Fibroblast of villous mesenchyme (primary cell): ENCODE results near the gene NUDT14. TPM values are rescaled to one million over a fixed set of nuclear protein-coding genes. Genes with fewer than 3 reads are reported as not detected.

Experiments used
- DNase-seq: peaks from one replicate; pipeline ENCODE4 v3.0.0-alpha.2; 2010; ENCODE audit warnings: low read depth
- H3K4me3 ChIP-seq: 2 replicates; pipeline ENCODE4 v1.5.1; 2011; ENCODE audit warnings: low read depth, mild to moderate bottlenecking, low read length
- CTCF ChIP-seq: IDR thresholded peaks from 2 replicates; pipeline ENCODE4 v1.5.1; 2012; ENCODE audit warnings: low read depth, mild to moderate bottlenecking, low read length; ENCODE audit not compliant: insufficient read depth
- small RNA-seq: library from RNA; depleted of rRNA; stranded (forward); fragments of <200 nt; gene quantifications from one replicate; pipeline ENCODE3, GENCODE V24; 2012
- total RNA-seq: library from RNA; depleted of rRNA; stranded (reverse); fragments of >200 nt; gene quantifications from 2 replicates; pipeline ENCODE4 v1.2.3, GENCODE V29; 2012

The NUDT14 gene
- total RNA-seq, 1 donor: 17.7 TPM

GRCh38 chr14:105124823-105125222, 56.3 kb downstream of the NUDT14 start:
- no peak for DNase-seq
- H3K4me3 ChIP-seq: no peak overlapping the region
- TF ChIP-seq CTCF: no peak

- no peak for TF ChIP-seq CTCF
- DNase-seq: peak; percentile 42
- no peak overlapping the region for H3K4me3 ChIP-seq
These were observed 56.9 kb downstream of the NUDT14 start for GRCh38 chr14:105123981-105124765.

GRCh38 chr14:105123064-105123665, 57.9 kb downstream of the NUDT14 start:
- no peak for TF ChIP-seq CTCF
- H3K4me3 ChIP-seq: no peak overlapping the region
- no peak for DNase-seq

Small RNAs within 50 kb of the gene (small RNA-seq; reads per million reads assigned to genes)
- gene MIR6765: not detected

Other genes with a start within 250 kb of the NUDT14 start
- gene AHNAK2, start 202.9 kb downstream of the NUDT14 start, total RNA-seq: 32.2 and 32.4 TPM in 2 replicates
- gene CLBA1, start 195.5 kb downstream of the NUDT14 start, total RNA-seq: 5.8 and 6.9 TPM in 2 replicates
- gene CDCA4, start 160.2 kb downstream of the NUDT14 start, total RNA-seq: 22.2 and 22.5 TPM in 2 replicates
- under 0.01 TPM in 1 of 2 replicates, not detected in the other for gene GPR132, start 115.9 kb downstream of the NUDT14 start, total RNA-seq
- gene JAG2, start 12.5 kb downstream of the NUDT14 start, total RNA-seq: 0.86 and 1.9 TPM in 2 replicates
- gene BTBD6, start 67.2 kb upstream of the NUDT14 start, total RNA-seq: 42.7 and 52.8 TPM in 2 replicates
- 32.8 and 41.2 TPM in 2 replicates for gene BRF1, start 119.7 kb upstream of the NUDT14 start, total RNA-seq
- 35.0 and 50.3 TPM in 2 replicates for gene PACS2, start 133.4 kb upstream of the NUDT14 start, total RNA-seq
- gene TEX22, start 217.2 kb upstream of the NUDT14 start, total RNA-seq: under 0.01 and 0.32 TPM in 2 replicates
- 38.0 and 52.7 TPM in 2 replicates for gene MTA1, start 238.5 kb upstream of the NUDT14 start, total RNA-seq